Astrocyte of the spinal cord (primary cell): ENCODE results near the gene P3H4.
"Not testable (repeated sequence)": the region's sequence is repeated elsewhere in the genome, so short reads cannot be mapped to it uniquely, and the experiment has no call there.

Experiments used
- DNase-seq: peaks from one replicate; pipeline ENCODE4 v3.0.0; 2011; ENCODE audit warnings: low read depth, low spot score
- H3K4me3 ChIP-seq: 2 replicates; pipeline ENCODE4 v1.5.1; 2011; ENCODE audit warnings: low read depth, mild to moderate bottlenecking, low read length, moderate library complexity
- in situ Hi-C: cut with HindIII; loops from 2 replicates; pipeline ENCODE4 v1.10.0; 2017; ENCODE audit warnings: low sequenced_read_pairs
- TF ChIP-seq, protein P1 (sequence below): IDR thresholded peaks from 2 replicates; pipeline ENCODE4 v1.5.1; 2012; ENCODE audit warnings: low read depth, mild to moderate bottlenecking, low read length, inconsistent platforms

P3H4 gene

DNA sequence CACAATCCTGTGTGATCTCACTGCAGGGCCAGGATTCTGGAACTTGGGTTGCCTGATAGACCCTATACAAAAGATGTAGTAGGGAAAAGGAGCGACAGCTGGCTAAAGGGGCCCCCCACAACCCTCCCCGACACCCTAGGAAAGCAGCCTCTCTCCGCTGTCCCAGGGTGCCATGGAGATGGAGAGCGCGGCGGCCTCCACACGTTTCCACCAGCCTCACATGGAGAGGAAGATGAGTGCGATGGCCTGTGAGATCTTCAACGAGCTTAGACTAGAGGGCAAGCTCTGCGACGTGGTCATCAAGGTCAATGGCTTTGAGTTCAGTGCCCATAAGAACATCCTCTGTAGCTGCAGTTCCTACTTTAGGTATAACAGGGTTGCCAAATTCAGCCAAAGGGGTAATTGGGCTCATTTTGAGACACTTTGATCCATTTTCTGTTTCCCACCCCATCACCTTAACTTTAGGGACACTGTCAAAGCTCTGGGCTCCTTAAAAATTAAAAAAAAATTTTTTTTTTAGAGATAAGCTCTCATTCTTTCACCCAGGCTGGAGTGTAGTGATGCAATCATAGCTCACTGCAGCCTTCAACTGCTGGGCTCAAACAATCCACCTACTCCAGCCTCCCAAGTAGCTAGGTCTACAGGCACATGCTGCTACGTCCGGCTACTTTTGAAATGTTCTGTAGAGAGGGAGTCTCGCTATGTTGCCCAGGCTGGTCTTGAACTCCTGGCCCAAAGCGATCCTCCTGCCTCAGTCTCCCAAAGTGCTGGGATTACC, 26.2 kb upstream of the P3H4 start, which contains the start of gene KLHL10:
KLHL10 (plus strand) TSS at position 65 of the 778 bp plus-strand sequence; CDS start at position 173, 108 bp downstream.
- H3K4me3 ChIP-seq = no peak within 1 kb of the TSS
- TF ChIP-seq, protein P1, sequence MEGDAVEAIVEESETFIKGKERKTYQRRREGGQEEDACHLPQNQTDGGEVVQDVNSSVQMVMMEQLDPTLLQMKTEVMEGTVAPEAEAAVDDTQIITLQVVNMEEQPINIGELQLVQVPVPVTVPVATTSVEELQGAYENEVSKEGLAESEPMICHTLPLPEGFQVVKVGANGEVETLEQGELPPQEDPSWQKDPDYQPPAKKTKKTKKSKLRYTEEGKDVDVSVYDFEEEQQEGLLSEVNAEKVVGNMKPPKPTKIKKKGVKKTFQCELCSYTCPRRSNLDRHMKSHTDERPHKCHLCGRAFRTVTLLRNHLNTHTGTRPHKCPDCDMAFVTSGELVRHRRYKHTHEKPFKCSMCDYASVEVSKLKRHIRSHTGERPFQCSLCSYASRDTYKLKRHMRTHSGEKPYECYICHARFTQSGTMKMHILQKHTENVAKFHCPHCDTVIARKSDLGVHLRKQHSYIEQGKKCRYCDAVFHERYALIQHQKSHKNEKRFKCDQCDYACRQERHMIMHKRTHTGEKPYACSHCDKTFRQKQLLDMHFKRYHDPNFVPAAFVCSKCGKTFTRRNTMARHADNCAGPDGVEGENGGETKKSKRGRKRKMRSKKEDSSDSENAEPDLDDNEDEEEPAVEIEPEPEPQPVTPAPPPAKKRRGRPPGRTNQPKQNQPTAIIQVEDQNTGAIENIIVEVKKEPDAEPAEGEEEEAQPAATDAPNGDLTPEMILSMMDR = no peak

DNA sequence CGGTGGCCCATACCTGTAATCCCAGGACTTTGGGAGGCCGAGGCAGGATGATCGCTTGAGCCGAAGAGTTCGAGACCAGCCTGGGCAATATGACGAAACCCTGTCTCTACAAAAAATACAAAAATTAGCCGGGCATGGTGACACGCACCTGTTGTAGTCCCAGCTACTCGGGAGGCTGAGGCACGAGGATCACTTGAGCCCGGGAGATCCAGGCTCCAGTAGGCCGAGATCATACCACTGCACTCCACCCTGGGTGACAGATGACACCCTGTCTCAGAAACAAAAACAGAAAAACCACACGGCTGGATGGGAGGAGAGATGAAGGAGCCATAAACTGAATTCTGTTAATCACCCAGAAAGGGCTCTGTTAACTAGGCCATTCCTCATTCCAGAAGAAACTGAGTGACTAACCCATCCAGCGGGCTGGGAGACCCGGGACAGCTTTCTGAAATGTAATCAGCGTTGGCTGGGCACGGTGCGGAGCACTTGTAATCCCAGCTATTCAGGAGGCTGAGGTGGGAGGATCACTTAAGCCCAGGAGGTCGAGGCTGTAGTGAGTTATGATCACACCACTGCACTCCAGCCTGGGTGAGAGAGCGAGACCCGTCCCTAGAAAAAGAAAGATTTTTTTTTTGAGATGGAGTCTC, 24.9 kb upstream of the P3H4 start:
- DNase-seq = no peak
- in situ Hi-C loops = no loop called here
- TF ChIP-seq, protein P1 = no peak

More for the DNA sequence above, 26.2 kb upstream of the P3H4 start, which contains the start of gene KLHL10:
- in situ Hi-C loops = no loop called here
- DNase-seq = no peak

DNA sequence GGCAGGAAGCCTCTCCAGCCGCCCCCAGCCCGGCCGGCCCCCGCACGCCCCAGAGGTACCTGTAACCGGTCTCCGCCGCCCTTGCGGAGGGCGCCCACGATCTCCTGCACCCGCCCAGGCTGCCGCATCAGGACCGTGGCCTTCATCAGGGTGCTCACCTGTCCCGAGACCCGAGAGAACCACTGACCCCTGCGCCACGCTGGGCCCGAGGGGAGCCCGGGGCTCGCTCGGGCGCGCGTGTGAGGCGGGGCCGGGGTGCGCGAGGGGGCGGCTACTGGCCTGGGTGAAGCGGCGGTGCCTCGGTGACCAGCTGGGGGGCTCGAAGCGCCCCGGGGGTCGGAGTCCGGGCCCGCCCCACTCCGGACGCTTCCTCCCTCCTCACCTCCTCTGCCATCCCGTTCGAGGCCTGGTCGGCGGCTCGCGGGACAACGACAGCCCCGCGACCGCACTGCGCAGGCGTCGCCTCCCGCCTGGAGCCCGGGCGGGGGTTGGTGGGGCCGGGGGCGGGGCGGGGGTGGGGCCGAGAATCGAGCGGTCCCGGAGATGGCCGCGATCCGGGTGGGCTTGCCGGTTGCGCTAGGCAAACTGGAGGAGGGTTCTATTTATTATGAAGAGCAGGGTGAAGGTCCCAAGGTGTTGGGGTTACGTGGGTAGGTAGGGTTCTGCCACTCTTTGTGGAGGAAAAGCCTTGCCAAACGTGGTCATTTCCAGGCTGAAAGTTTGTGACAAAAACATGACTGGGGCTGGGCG, 24.2 kb upstream of the P3H4 start, which contains the start of gene NT5C3B:
NT5C3B (minus strand) TSS at position 433 of the 750 bp plus-strand sequence; CDS start at position 394, 39 bp downstream.
- TF ChIP-seq, protein P1 = no peak
- peak within 1 kb of the TSS; percentile 66 for H3K4me3 ChIP-seq
- peak; percentile 17 for DNase-seq
- in situ Hi-C loops = no loop called here

More for the DNA sequence above, 24.9 kb upstream of the P3H4 start:
- H3K4me3 ChIP-seq = peak overlapping the region; percentile 66

DNA sequence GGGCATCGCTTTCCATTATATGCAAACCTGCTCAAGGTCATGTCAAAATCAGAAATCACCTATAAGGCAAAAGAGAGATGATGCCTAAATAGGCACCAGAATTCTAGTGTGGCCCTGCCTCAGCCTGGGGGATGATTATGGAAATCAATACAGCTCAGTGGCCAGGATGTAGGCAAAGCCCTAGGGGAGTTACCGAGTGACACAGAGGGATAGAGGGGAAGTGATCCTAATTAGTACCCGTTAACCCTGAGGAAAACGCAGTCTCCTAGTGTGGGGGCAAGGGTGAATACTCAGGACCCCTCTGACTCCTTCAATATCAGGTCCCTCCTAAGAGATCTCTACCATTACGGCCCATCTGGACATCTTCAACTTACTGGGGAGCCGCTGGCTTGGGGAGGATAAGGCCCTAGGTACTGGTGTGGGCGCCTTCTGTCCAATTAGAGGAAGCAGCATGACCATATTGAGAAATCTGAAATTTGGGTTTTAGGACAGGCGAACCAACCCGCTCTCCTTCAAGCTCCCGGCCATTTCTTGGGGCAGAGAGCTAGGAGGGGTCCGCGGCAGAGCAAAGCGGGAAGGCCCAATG, 23.6 kb upstream of the P3H4 start:
- in situ Hi-C loops = no loop called here
- no peak for DNase-seq
- TF ChIP-seq, protein P1 = no peak
- H3K4me3 ChIP-seq = peak overlapping the region; percentile 66

DNA sequence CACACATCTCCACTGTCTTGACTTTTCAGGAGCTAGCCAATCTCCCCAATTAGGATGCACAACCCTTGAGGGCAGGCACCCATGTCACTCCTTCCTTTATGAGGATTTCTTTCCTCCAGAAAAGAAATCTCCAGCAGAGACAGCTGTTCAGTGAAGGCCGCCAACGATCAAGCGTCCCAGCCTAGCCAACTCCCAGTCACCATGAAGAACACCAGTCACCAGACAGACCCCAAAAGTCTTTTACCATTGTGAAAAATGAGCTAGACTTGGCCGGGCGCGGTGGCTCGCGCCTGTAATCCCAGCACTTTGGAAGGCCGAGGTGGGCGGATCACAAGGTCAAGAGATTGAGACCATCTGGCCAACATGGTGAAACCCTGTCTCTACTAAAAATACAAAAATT, 18.2 kb upstream of the P3H4 start:
- H3K4me3 ChIP-seq, in situ Hi-C loops, DNase-seq: not testable (repeated sequence)

DNA sequence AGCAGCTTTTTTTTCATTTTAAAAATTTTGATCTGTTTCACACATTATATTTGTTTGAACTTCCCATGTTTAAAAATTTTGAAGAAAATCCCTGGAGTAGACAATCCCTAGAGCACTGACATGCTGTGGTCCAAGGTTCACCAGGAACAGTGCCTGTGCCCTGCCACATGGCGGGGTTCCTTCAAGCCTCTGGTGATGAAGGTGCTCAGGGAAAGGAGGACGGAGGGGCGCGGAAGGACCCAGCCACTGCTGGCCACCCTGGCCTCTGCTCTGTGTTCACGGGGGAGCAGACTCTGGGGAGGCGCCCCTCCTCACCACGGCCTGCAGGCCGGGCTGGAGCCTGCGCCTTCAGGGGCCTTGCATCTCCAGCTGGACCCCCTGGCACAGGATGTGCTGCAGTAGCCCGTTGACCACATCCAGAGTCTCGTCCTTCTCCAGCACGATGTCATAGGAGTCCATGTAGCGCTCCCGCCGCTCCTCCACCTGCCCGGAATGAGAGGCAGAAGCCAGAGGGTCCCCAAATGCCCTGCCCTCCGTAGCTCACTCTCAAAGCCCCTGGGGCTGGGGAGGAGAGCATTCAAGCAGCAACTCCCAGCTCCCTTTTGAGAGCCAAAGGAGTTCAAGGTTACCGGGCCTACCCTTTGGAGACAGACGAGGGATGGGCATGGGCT, 13.6 kb upstream of the P3H4 start:
- no peak for DNase-seq
- TF ChIP-seq, protein P1 = no peak
- no peak overlapping the region for H3K4me3 ChIP-seq
- in situ Hi-C loops = no loop called here
